WERI-Rb-1 (cell line): ENCODE data around the gene CNTNAP4.

Experiments used
- DNase-seq: peaks from one replicate; pipeline ENCODE4 v3.0.0-alpha.2; 2020
- H3K27ac ChIP-seq: fragments of 250-450 bp; sonication (Bioruptor Pico); 2 replicates; pipeline ENCODE4 v1.5.1; 2020; ENCODE audit warnings: mild to moderate bottlenecking, moderate library complexity
- H3K27me3 ChIP-seq: fragments of 250-450 bp; sonication (Bioruptor Pico); 2 replicates; pipeline ENCODE4 v1.5.1; 2021; ENCODE audit warnings: mild to moderate bottlenecking, low read depth, moderate library complexity; ENCODE audit not compliant: insufficient read depth, severe bottlenecking
- H3K36me3 ChIP-seq: fragments of 250-450 bp; sonication (Bioruptor Pico); 2 replicates; pipeline ENCODE4 v1.5.1; 2020; ENCODE audit warnings: mild to moderate bottlenecking, moderate library complexity
- H3K4me3 ChIP-seq: 2 replicates; pipeline ENCODE4 v1.5.1; 2011; ENCODE audit warnings: low read depth, mild to moderate bottlenecking, control low read depth, low read length
- H3K9me3 ChIP-seq: fragments of 250-450 bp; sonication (Bioruptor Pico); 2 replicates; pipeline ENCODE4 v1.5.1; 2021; ENCODE audit warnings: mild to moderate bottlenecking, moderate library complexity; ENCODE audit not compliant: severe bottlenecking
- TF ChIP-seq, protein P1 (sequence below): IDR thresholded peaks from 2 replicates; pipeline ENCODE4 v1.5.1; 2011; ENCODE audit warnings: low read depth, mild to moderate bottlenecking, control low read depth, inconsistent platforms, low read length

The CNTNAP4 gene

DNA sequence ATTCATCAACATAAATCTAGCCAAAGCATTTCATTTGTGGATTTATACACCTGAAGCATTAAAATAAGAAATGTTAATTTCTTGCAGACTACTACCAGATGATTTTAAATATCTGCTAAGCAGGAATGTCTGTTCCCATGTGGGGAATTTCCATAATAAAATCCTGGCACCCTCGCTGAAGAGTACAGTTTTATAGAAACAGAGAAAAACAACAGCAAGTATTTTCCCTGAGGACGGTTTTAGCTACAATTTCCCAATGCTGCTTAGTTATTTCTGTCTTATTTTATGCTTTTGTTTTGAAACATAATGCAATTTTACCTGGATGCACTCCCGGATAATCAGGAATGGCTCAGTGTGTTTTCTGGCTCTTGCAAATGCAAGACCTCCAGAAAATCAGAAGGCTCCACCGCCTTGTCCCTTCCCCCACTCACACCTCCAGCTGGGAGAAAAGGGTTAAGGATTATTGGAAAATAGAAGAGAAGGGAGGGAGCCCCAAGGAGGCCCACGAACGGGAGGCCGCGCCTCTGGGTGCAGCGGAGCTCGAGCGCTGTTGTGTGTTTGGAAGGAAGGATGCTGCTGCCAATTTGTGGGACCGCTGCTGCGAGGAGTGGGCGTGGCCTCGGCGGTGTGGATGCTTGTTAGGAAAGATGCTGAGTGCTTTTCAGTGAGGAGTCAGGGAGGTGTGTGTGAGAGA is at the start of gene CNTNAP4:
CNTNAP4 (plus strand) TSS at position 657 of the 694 bp plus-strand sequence. CDS start 262 bp downstream, outside the sequence.
- no peak within 1 kb of the TSS for H3K4me3 ChIP-seq
- peak; percentile 6 for DNase-seq

DNA sequence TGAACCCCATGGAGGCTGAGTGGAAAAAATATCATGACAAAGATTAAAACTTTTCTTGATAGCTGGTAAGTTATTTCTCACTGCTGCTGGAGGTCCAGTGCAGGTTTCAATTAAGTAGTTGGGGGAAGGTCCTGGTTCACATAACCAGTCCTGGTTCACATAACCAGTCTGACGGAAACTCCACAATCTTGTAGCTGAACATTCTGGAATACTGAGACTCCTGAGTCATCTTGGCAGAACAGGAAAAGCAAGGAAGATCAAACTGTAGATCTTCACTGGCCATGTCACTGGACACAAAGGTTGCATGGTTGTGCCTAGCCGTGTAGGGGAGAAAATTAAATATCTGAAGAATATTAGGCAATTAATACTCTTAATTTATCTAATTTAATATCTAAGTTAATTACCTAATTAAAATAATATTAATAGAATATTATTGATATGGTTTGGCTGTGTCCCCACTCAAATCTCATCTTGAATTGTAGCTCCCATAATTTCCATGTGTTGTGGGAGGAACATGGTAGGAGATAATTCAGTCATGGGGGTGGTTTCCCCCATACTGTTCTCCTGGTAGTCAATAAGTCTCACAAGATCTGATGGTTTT is 48.6 kb upstream of the CNTNAP4 start:
- TF ChIP-seq, protein P1, sequence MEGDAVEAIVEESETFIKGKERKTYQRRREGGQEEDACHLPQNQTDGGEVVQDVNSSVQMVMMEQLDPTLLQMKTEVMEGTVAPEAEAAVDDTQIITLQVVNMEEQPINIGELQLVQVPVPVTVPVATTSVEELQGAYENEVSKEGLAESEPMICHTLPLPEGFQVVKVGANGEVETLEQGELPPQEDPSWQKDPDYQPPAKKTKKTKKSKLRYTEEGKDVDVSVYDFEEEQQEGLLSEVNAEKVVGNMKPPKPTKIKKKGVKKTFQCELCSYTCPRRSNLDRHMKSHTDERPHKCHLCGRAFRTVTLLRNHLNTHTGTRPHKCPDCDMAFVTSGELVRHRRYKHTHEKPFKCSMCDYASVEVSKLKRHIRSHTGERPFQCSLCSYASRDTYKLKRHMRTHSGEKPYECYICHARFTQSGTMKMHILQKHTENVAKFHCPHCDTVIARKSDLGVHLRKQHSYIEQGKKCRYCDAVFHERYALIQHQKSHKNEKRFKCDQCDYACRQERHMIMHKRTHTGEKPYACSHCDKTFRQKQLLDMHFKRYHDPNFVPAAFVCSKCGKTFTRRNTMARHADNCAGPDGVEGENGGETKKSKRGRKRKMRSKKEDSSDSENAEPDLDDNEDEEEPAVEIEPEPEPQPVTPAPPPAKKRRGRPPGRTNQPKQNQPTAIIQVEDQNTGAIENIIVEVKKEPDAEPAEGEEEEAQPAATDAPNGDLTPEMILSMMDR = no peak
- DNase-seq = no peak
- Histone ChIP-seq H3K4me3 (no peak overlapping the region), H3K27me3 (no peaks in the 10 kb centered on the region), H3K9me3 (no peaks in the 10 kb centered on the region), H3K27ac (no peak overlapping the region), H3K36me3 (no peaks in the 10 kb centered on the region)

More for the DNA sequence above, at the start of gene CNTNAP4:
- TF ChIP-seq, protein P1 = no peak
- Histone ChIP-seq H3K27ac (no peak within 1 kb of the TSS), H3K27me3 (no peaks in the 10 kb centered on the region), H3K36me3 (no peaks in the 10 kb centered on the region), H3K9me3 (no peaks in the 10 kb centered on the region)

DNA sequence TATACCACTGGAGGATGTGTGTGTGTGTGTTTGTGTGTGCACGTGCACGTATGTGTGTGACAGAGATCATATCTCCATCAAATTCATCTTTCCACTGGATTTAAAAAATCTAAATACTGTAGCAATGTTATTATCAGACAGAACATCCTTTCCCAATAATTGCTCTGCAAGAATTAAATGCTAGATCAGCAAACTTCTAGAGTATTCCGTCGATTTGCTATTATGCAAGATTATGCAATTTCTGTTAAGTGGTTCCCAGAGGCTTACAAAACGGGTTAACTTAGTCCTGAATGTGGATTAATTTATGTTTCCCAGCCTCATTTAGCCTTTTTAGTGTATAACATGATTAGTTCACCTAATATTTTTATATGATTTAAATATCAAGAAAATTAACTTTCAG is 44.5 kb upstream of the CNTNAP4 start:
- Histone ChIP-seq H3K27me3 (no peaks in the 10 kb centered on the region), H3K9me3 (no peaks in the 10 kb centered on the region), H3K36me3 (no peaks in the 10 kb centered on the region), H3K4me3 (no peak overlapping the region), H3K27ac (no peak overlapping the region)
- DNase-seq = no peak
- TF ChIP-seq, protein P1 = no peak

DNA sequence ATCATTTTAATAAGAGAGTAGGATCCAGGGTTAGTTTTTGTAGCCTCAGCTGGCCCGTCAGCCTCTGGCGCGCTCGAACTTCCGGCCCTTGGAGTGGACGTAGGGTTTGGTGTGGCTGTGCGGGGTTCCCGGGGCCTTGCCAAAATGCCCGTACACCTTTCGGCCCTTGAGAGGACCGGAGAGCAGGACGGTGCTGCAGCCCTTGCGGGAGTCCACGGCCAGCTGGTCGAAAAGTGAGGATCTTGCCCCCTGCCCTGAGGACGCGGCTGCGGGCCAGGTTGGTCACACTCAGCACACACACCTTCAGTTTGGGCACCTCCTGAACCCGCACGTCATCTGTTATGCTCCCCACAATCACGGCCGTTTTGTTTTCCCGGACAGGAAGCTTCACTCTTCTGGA is 42.2 kb upstream of the CNTNAP4 start:
- Histone ChIP-seq H3K4me3 (no peak overlapping the region), H3K9me3 (no peaks in the 10 kb centered on the region), H3K36me3 (no peaks in the 10 kb centered on the region), H3K27ac (no peak overlapping the region), H3K27me3 (no peaks in the 10 kb centered on the region)
- TF ChIP-seq, protein P1 = no peak
- no peak for DNase-seq

DNA sequence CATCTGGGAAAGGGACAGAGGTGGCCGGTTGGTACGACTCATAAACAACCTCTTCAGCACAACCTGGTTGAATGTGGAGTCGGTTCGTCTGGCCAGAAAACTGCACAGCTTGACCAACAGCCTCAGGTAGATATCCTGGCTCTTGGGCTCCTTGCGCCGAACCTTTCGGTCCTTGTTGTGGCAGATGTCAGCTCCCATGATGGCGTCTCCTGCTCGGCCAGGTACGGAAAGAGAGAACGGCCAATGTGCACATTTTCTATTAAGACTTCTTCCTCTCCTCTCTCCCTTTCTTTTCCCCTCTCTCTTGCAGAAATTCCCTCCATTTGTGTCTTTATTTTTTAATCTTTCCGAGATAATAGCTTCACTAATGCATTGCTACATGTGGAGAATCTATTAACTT is 41.8 kb upstream of the CNTNAP4 start:
- Histone ChIP-seq H3K27ac (no peak overlapping the region), H3K36me3 (no peaks in the 10 kb centered on the region), H3K27me3 (no peaks in the 10 kb centered on the region), H3K4me3 (no peak overlapping the region), H3K9me3 (no peaks in the 10 kb centered on the region)
- no peak for DNase-seq
- TF ChIP-seq, protein P1 = no peak
